NCI-H1694 (cell line): Measurements from ENCODE around the gene NCAPG2.

Experiments
- DNase-seq: peaks from one replicate; lab custom pipeline; 2025; lab: John Stamatoyannopoulos, UW

NCAPG2 gene

DNA sequence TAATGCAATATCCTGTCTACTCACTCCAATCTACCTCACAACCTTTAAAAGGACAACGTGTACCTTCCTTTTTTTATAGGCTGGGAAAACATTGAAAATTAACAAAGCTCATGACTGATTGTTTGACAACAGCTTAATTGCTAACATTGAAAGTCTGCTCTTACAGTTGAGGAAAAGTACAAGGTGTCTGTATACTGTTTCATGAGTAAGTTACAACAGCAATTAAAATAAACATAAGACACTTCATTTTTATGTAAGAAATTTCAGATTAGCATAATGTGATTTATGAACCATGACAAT is 28.6 kb upstream of the NCAPG2 start:
- DNase-seq, result no peak

DNA sequence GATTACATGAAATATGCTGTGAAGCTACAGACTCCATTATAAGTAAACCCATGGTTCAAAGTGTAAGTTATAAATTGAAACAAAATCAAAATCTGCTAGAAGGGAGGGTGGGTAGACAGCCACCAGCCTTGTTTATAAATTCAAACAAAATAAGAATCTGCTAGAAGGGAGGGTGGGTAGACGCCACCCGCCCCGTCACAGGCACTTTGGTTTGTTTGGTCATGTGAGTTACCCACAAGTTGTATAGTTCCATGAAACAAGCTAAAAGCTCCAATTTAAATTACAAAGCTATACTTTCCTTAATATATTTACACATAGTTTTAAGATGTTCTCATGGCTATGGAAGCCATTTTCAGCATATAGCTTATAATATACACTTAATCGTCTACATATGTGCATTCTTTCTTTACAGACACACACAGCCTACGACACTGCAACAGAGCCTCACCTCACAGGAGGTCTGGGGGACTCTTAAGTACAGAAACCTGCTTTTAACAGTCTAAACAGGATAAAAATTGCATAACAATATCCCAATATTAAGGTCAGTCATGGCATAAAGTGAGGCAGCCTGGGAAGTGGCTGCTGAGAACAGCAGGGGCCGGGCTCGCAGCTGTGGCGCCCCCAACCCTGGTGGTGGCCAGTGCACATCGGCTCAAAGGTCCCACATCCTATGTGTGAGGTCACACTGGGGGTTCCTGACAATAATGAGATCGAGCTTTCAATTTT is 28.1 kb upstream of the NCAPG2 start:
- no peak for DNase-seq

DNA sequence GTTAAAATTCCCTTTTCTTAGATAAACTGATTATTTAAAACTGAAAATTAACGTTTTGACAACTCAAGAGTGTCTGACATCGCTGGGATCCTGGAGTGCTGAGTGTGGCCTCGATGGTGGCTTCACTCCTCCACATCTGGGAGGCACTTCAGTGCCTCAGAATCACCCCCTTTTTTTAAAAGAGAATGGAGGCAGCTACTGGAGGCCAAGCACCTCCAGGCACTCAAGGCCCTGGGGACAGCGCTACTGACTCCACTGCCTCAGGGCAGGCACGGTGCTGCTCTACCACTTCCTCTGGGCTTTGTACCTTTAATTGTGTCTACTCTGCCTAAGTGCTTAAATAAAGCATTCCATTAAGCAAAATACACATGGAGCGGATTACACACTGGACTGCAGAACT is 27.2 kb upstream of the NCAPG2 start:
- no peak for DNase-seq

GRCh38 chr7:158730383-158731346 is 26.1 kb upstream of the NCAPG2 start:
- DNase-seq, result no peak

GRCh38 chr7:158729646-158730382 is 25.2 kb upstream of the NCAPG2 start:
- no peak for DNase-seq

DNA sequence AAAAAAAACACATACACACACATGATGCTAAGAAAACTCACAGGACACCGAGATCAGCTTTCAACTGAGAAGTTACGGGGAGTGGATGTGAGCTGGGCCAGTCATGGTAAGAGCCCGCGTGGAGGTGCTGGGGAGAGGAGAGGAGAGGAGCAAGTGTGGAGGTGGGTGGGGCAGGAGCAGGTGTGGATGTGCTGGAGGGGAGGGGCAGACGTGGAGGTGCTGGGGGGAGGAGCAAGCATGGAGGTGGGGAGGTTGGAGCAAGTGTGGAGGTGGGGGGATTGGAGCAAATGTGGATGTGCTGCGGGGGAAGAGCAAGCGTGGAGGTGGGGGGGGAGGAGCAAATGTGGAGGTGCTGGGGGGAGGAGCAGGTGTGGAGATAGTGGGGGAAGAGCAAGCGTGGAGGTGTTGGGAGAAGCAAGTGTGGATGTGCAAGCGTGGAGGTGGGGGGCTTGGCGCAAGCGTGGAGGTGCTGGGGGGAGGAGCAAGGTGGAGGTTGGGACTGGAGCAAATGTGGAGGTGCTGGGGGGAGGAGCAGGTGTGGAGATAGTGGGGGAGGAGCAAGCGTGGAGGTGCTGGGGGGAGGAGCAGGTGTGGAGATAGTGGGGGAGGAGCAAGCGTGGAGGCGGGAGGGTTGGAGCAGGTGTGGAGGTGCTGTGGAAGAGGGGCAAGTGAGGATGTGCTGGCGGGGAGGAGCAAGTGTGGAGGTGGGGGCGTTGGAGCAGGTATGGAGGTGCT is 24.5 kb upstream of the NCAPG2 start:
- no peak for DNase-seq

DNA sequence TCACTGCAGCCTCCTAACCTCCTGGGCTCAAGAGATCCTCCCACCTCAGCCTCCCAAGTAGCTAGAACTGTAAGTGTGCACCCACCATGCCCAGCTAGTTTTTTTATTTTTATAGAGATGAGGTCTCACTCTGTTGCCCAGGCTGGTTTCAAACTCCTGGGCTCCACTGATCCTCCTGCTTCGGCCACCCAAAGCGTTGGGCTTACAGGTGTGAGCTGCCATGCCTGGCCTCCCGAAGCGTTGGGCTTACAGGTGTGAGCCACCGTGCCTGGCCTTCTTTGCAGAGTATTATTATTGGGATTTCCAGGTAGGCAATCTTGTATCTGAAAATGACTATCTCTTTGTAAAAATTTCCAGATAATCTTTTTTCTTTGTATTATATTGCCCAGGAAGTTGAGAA is 23.1 kb upstream of the NCAPG2 start:
- no peak for DNase-seq

GRCh38 chr7:158726277-158726807 is 21.7 kb upstream of the NCAPG2 start:
- no peak for DNase-seq

- DNase-seq, result no peak
Observed at GRCh38 chr7:158725506-158725800, 20.8 kb upstream of the NCAPG2 start.

GRCh38 chr7:158724658-158725505 is 20.3 kb upstream of the NCAPG2 start:
- DNase-seq, result no peak

GRCh38 chr7:158723714-158724385 is 19.2 kb upstream of the NCAPG2 start:
- DNase-seq, result no peak

DNA sequence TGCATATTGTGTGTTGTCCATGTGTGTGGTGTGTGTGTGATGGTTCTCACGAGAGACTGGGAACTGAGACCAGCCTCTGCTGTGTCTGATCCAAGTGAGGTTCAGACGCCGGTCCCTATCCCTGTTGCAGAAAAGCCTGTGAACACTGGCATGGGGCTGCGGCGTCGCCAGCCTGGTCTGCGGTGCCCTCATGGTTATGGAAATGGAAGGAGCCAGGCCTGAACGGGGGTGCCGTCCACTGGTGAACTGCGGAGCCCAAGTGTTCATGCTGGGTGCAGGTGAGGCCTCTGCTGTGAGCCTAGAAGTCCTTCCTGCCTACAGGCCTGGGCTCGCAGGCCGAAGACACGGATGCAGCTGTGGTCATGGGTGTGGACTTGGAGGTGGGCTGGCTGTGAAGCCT is 18.7 kb upstream of the NCAPG2 start:
- DNase-seq, result no peak

- no peak for DNase-seq
Observed at GRCh38 chr7:158722574-158723237, 18.1 kb upstream of the NCAPG2 start.

DNA sequence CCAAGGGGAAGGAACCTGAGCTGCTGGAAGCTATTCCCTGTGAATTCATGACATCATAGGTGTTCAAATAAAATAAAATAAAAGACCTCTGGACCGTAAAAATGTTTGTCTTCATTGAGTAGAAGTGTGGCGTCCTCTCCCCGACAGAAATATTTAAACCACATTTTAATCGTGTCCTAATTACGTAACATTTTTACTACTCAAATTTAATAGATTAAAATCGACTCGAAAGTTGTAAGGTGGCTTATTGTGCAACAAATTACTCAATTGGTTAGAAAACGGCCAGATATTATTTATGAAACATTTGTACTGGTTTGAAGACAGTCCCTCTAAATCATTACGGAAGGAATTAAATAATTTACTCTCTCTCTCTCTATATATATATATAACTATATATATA is 15.5 kb upstream of the NCAPG2 start:
- no peak for DNase-seq

DNA sequence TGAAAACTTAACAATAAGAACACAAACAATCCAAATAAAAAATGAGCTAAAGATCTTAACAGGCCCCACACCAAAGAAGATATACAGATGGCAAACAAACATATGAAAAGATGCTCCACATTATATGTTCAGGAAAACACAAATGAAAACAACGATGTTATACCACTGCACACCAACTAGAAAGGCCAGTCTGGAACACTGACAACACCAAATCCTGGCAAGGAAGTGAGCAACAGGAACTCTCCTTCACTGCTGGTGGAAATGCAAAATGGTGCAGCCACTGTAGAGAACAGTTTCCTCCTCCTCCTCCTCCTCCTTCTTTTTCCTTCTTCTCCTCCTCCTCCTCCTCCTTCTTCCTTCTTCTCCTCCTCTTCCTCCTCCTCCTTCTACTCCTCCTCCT is 12.2 kb upstream of the NCAPG2 start:
- no peak for DNase-seq

DNA sequence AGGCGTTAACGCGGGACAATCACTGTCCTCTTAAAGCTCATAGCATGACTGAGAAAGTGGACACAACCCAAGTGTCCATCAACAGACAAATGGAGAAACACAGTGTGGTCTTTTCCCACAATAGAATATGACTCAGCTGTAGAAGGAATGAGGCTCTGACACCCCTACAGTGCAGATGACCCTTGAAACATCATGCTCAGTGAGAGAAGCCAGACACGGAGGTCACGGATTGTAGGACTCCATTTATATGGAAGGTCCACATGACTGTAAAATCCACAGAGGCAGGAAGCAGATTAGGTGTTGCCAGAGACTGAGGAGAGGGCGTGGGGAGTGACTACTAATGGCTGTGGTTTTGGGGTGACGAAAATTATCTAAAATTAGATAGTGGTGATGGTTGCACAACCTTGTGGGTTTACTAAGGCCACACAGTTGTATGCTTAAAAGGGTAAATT is 6.1 kb upstream of the NCAPG2 start:
- no peak for DNase-seq

GRCh38 chr7:158707610-158708009 is 3.0 kb upstream of the NCAPG2 start:
- no peak for DNase-seq

DNA sequence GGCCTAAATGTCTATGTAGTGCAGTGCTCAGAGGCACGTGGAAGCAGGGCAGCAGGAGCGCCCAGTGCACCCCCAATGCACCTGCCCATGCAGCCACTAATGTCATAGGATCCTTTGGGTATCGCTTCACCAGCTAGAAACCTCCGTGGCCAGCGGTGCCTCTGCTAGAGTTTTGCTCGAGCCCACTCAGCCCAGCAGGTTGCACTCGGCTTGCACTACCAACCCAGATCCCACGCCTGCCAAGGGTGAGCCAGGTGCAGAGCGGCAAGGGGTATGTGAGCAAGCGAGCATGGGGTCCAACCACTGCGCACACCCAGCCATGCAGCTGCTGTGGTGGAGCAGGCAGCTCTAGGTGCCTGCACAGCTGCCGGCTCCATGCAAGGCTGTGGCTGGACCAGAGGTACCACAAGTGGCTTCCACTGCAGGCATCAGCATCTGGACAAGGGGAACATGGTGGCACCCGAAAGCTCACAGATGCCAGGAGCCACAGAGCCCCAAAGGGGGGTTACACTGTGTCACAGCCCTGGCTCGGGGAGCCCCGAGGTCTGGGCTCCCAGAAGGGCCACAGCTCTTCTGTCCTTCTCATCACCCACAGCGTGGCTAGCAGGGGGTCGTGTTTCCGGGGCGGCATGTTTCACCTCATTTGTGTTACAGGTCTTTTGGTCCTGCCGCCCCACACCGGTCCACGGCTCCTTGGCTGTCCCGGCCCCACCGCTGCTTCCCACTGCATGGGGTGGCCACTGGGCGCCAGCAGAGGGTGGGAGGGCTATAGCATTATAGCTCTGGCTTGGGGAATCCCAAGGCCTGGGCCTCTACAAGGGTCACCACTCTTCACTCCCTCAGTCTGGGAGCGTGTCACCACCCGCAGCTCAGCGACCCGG is 2.3 kb upstream of the NCAPG2 start:
- no peak for DNase-seq

GRCh38 chr7:158706273-158706704 is 1.7 kb upstream of the NCAPG2 start:
- no peak for DNase-seq
